SU-DHL-6 (cell line): ENCODE results near the gene TNFSF18.

ENCODE experiments used
- H2AFZ ChIP-seq: fragments of 200-600 bp; sonication (generic); 2 replicates; pipeline ENCODE4 v1.6.1; 2014; ENCODE audit warnings: low read depth, mild to moderate bottlenecking, moderate library complexity, mixed read lengths, antibody characterized with exemption, low read length; ENCODE audit not compliant: severe bottlenecking
- H3F3A ChIP-seq: fragments of 200-600 bp; shearing (Covaris generic); 2 replicates; pipeline ENCODE4 v1.6.0; 2016; ENCODE audit warnings: antibody characterized with exemption, mild to moderate bottlenecking; ENCODE audit not compliant: insufficient read depth
- H3K27ac ChIP-seq: fragments of 200-600 bp; sonication (generic); 2 replicates; pipeline ENCODE4 v1.5.1; 2016; ENCODE audit warnings: low read depth, mild to moderate bottlenecking, low read length, moderate library complexity, mixed read lengths
- H3K27me3 ChIP-seq: fragments of 200-600 bp; sonication (generic), shearing (Covaris generic); 2 replicates; pipeline ENCODE4 v1.6.0; 2014; ENCODE audit warnings: mild to moderate bottlenecking, low read length
- H3K36me3 ChIP-seq: fragments of 200-600 bp; sonication (generic); 2 replicates; pipeline ENCODE4 v1.6.1; 2014; ENCODE audit warnings: mild to moderate bottlenecking, low read length, mixed read lengths
- H3K4me2 ChIP-seq: fragments of 300-600, 200-600 bp; shearing (Covaris generic), sonication (generic); 2 replicates; pipeline ENCODE4 v1.6.0; 2014; ENCODE audit warnings: low read length, low read depth, mild to moderate bottlenecking; ENCODE audit not compliant: poor library complexity, severe bottlenecking
- H3K4me3 ChIP-seq: fragments of 200-600 bp; sonication (generic); 2 replicates; pipeline ENCODE4 v1.5.1; 2014; ENCODE audit warnings: antibody characterized with exemption, low read length, mild to moderate bottlenecking, mixed read lengths; ENCODE audit not compliant: insufficient read depth, poor library complexity, severe bottlenecking
- H3K79me2 ChIP-seq: fragments of 200-600 bp; sonication (generic); 2 replicates; pipeline ENCODE4 v1.6.1; 2014; ENCODE audit warnings: mild to moderate bottlenecking, low read length, moderate library complexity; ENCODE audit not compliant: insufficient read depth
- H3K9ac ChIP-seq: fragments of 200-600 bp; sonication (generic); 2 replicates; pipeline ENCODE4 v1.7.0; 2014; ENCODE audit warnings: mild to moderate bottlenecking, low read length
- H3K9me2 ChIP-seq: fragments of 200-600 bp; sonication (generic); replicated peaks from 2 replicates; pipeline ENCODE4 v1.6.1; 2014; ENCODE audit warnings: low read length; ENCODE audit not compliant: insufficient read depth
- H3K9me3 ChIP-seq: fragments of 200-600 bp; sonication (generic); 2 replicates; pipeline ENCODE4 v1.6.1; 2014; ENCODE audit warnings: low read length, mixed read lengths; ENCODE audit not compliant: insufficient read depth
- H4K20me1 ChIP-seq: fragments of 200-600 bp; sonication (generic); 2 replicates; pipeline ENCODE4 v1.6.1; 2014; ENCODE audit warnings: low read depth, mild to moderate bottlenecking, antibody characterized with exemption, low read length, moderate library complexity, mixed read lengths
- CTCF ChIP-seq: fragments of 200-600 bp; sonication (generic); IDR thresholded peaks from one replicate; pipeline ENCODE4 v1.5.1; 2017; ENCODE audit warnings: antibody characterized with exemption, mild to moderate bottlenecking, low read length, moderate library complexity; ENCODE audit not compliant: insufficient read depth, poor library complexity, severe bottlenecking
- EZH2phosphoT487 ChIP-seq: fragments of 200-600 bp; sonication (generic), shearing (Covaris generic); conservative IDR thresholded peaks from 2 replicates; pipeline ENCODE4 v1.6.1; 2018; ENCODE audit warnings: mild to moderate bottlenecking, antibody characterized with exemption, low read length, moderate library complexity, mixed read lengths

TNFSF18 gene

GRCh38 chr1:173020138-173020750, 30.5 kb downstream of the TNFSF18 start:
- no peaks in the 10 kb centered on the region for H3K79me2 ChIP-seq
- H3K9ac ChIP-seq, result no peak overlapping the region
- H3K4me2 ChIP-seq, result peak overlapping the region; percentile 52
- H3K27ac ChIP-seq, result peak overlapping the region; percentile 53
- H2AFZ ChIP-seq, result no peak overlapping the region
- H4K20me1 ChIP-seq, result no peaks in the 10 kb centered on the region
- H3K9me2 ChIP-seq, result no peaks in the 10 kb centered on the region
- TF ChIP-seq EZH2phosphoT487 (no peak), CTCF (no peak)
- H3F3A ChIP-seq, result peaks cover 9% of the 10 kb centered on the region; the same call in 1 of the 2 replicates
- H3K4me3 ChIP-seq, result no peak overlapping the region
- no peaks in the 10 kb centered on the region for H3K9me3 ChIP-seq
- no peaks in the 10 kb centered on the region for H3K36me3 ChIP-seq
- no peaks in the 10 kb centered on the region for H3K27me3 ChIP-seq

GRCh38 chr1:173017792-173018191, 32.9 kb downstream of the TNFSF18 start:
- H3K9me2 ChIP-seq, result no peaks in the 10 kb centered on the region
- peaks cover 9% of the 10 kb centered on the region; the same call in 1 of the 2 replicates for H3F3A ChIP-seq
- no peak overlapping the region for H3K4me3 ChIP-seq
- no peak overlapping the region for H3K27ac ChIP-seq
- H3K79me2 ChIP-seq, result no peaks in the 10 kb centered on the region
- no peaks in the 10 kb centered on the region for H4K20me1 ChIP-seq
- H3K9me3 ChIP-seq, result no peaks in the 10 kb centered on the region
- H3K27me3 ChIP-seq, result no peaks in the 10 kb centered on the region
- H2AFZ ChIP-seq, result no peak overlapping the region
- no peaks in the 10 kb centered on the region for H3K36me3 ChIP-seq
- no peak for TF ChIP-seq CTCF
- no peak for TF ChIP-seq EZH2phosphoT487
- H3K4me2 ChIP-seq, result peak overlapping the region; percentile 24
- H3K9ac ChIP-seq, result no peak overlapping the region

- TF ChIP-seq EZH2phosphoT487 (no peak), CTCF (no peak)
- H3K27ac ChIP-seq, result no peak overlapping the region
- H3K36me3 ChIP-seq, result no peaks in the 10 kb centered on the region
- no peaks in the 10 kb centered on the region for H3K9me3 ChIP-seq
- peaks cover 9% of the 10 kb centered on the region; the same call in 1 of the 2 replicates for H3F3A ChIP-seq
- H3K4me3 ChIP-seq, result no peak overlapping the region
- no peaks in the 10 kb centered on the region for H3K9me2 ChIP-seq
- no peak overlapping the region for H3K9ac ChIP-seq
- no peak overlapping the region for H2AFZ ChIP-seq
- H3K27me3 ChIP-seq, result no peaks in the 10 kb centered on the region
- H3K79me2 ChIP-seq, result no peaks in the 10 kb centered on the region
- H3K4me2 ChIP-seq, result no peak overlapping the region
- no peaks in the 10 kb centered on the region for H4K20me1 ChIP-seq
Observed at GRCh38 chr1:173016419-173016818, 34.3 kb downstream of the TNFSF18 start.
